Activated CD4-positive, alpha-beta T cell treated with anti-CD3 and anti-CD28 coated beads for 48 hours (primary cell): ENCODE results near the gene TPI1.
A peak's percentile ranks its signal among the peaks of the same experiment; 100 is the strongest.
"Not testable (repeated sequence)": the region's sequence is repeated elsewhere in the genome, so short reads cannot be mapped to it uniquely, and the experiment has no call there.

Source experiments
- DNase-seq: peaks from one replicate; pipeline ENCODE4 v3.0.0-alpha.2; 2020

TPI1 gene

GRCh38 chr12:6869049-6870021, 2.0 kb downstream of the TPI1 start:
- peak; percentile 91 for DNase-seq

- DNase-seq = not testable (repeated sequence)
Measured at GRCh38 chr12:6870304-6870703, 3.0 kb downstream of the TPI1 start.

- DNase-seq = peak; percentile 65
Measured at GRCh38 chr12:6871052-6871957, 4.0 kb downstream of the TPI1 start.

GRCh38 chr12:6872073-6873048, 5.0 kb downstream of the TPI1 start:
- peak; percentile 90 for DNase-seq

- peak; percentile 99 for DNase-seq
Measured at GRCh38 chr12:6873094-6874014, 6.0 kb downstream of the TPI1 start, which contains the start of gene SPSB2. TSS of gene SPSB2 (minus strand) at chr12:6873303. CDS start at chr12:6872901, 402 bp downstream.

GRCh38 chr12:6874015-6874368, 6.7 kb downstream of the TPI1 start:
- DNase-seq = not testable (repeated sequence)

- DNase-seq = not testable (repeated sequence)
Measured at GRCh38 chr12:6879824-6880223, 12.5 kb downstream of the TPI1 start.

- no peak for DNase-seq
Measured at GRCh38 chr12:6883252-6883651, 15.9 kb downstream of the TPI1 start.

- DNase-seq = no peak
Measured at GRCh38 chr12:6883683-6884082, 16.4 kb downstream of the TPI1 start.

GRCh38 chr12:6884539-6884938, 17.2 kb downstream of the TPI1 start:
- no peak for DNase-seq

- not testable (repeated sequence) for DNase-seq
Measured at GRCh38 chr12:6886206-6886999, 19.1 kb downstream of the TPI1 start.

- no peak for DNase-seq
Measured at GRCh38 chr12:6887460-6887859, 20.1 kb downstream of the TPI1 start.

GRCh38 chr12:6888360-6888759, 21.0 kb downstream of the TPI1 start:
- no peak for DNase-seq

- DNase-seq = not testable (repeated sequence)
Measured at GRCh38 chr12:6888794-6889193, 21.5 kb downstream of the TPI1 start.

- not testable (repeated sequence) for DNase-seq
Measured at GRCh38 chr12:6889775-6890573, 22.6 kb downstream of the TPI1 start.

GRCh38 chr12:6890789-6891645, 23.7 kb downstream of the TPI1 start:
- DNase-seq = peak; percentile 99

- DNase-seq = peak; percentile 26
Measured at GRCh38 chr12:6891646-6892001, 24.3 kb downstream of the TPI1 start.

- not testable (repeated sequence) for DNase-seq
Measured at GRCh38 chr12:6892683-6893082, 25.4 kb downstream of the TPI1 start.
